ENCODE measurements around the gene PWWP2A. TPM values are rescaled to one million over a fixed set of nuclear protein-coding genes. Genes with fewer than 3 reads are reported as not detected.

Gene PWWP2A
- total RNA-seq, 1 experiment from 2014 or later, result 8.8 TPM

- in situ Hi-C loops (cut with HindIII; ENCODE audit: low pct_unique_long_range_greater_than_20kb, low sequenced_read_pairs), result no loop called here
- no peak for DNase-seq (ENCODE audit: low read depth, low spot score)
These were observed 70.2 kb downstream of the PWWP2A start for GRCh38 chr5:160049099-160049498.

DNA sequence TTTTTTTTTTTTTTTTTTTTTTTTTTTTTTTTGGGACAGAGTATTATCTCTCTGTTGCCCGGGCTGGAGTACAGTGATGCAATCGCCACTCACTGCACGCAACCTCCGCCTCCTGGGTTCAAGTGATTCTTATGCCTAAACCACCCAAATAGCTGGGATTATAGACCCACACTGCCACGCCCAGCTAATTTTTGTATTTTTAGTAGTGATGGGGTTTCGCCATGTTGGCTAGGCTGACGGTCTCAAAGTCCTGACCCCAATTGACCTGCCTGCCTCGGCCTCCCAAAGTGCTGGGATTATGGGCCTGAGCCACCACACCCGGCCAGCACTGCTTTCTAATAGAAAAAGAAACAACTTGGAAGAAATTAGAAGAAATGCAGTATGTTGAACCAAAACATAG, 71.1 kb downstream of the PWWP2A start:
- no peak for DNase-seq (ENCODE audit: low read depth, low spot score)
- in situ Hi-C loops (cut with HindIII; ENCODE audit: low pct_unique_long_range_greater_than_20kb, low sequenced_read_pairs), result no loop called here

GRCh38 chr5:160047423-160047822, 71.8 kb downstream of the PWWP2A start:
- no peak for DNase-seq (ENCODE audit: low read depth, low spot score)
- in situ Hi-C loops (cut with HindIII; ENCODE audit: low pct_unique_long_range_greater_than_20kb, low sequenced_read_pairs), result no loop called here

DNA sequence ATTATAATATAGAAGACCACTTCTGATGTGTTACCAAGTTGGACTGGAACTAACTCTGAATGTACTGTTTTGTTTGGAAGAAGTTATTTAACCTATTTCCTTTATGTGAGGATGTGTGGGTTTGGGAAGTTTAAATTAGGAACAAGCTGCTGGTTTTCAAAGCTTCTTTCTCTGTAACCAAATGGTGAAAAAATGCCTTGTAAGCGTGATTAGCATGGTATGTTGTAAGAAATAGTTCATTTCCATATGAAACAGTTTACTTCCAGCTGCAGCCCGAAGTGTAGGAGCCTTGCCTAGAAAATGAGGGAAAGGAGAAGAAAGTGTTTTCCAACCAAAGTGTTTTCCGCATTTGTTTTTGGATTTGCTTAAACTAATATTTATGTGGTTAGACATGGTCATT, 74.3 kb downstream of the PWWP2A start:
- no peak for DNase-seq (ENCODE audit: low read depth, low spot score)
- in situ Hi-C loops (cut with HindIII; ENCODE audit: low pct_unique_long_range_greater_than_20kb, low sequenced_read_pairs), result no loop called here

- in situ Hi-C loops (cut with HindIII; ENCODE audit: low pct_unique_long_range_greater_than_20kb, low sequenced_read_pairs), result no loop called here
- DNase-seq (ENCODE audit: low read depth, low spot score), result no peak
These were observed 74.9 kb downstream of the PWWP2A start for GRCh38 chr5:160044391-160044804.

- in situ Hi-C loops (cut with HindIII; ENCODE audit: low pct_unique_long_range_greater_than_20kb, low sequenced_read_pairs), result no loop called here
- peak; percentile 26 for DNase-seq (ENCODE audit: low read depth, low spot score)
These were observed 76.6 kb downstream of the PWWP2A start for GRCh38 chr5:160042671-160043070.

Other genes starting within 250 kb of the PWWP2A start
- gene ADRA1B, start 203.0 kb downstream of the PWWP2A start, total RNA-seq (2014; rRNA removed; shearing (Covaris generic)), result not detected in 2 replicates
- gene TTC1, start 110.3 kb downstream of the PWWP2A start, total RNA-seq (2014; rRNA removed; shearing (Covaris generic)), result 57.1 and 59.4 TPM in 2 replicates
- 3.0 and 3.4 TPM in 2 replicates for gene FABP6, start 110.1 kb upstream of the PWWP2A start, total RNA-seq (2014; rRNA removed; shearing (Covaris generic))
- gene CCNJL, start 193.1 kb upstream of the PWWP2A start, total RNA-seq (2014; rRNA removed; shearing (Covaris generic)), result 3.2 and 3.9 TPM in 2 replicates

Data from SK-MEL-5 (cell line).